ENCODE measurements around the gene PPFIA1.

- TF ChIP-seq POLR2A (IDR thresholded peaks at IDR 0.05) (no peak), EP300 (IDR thresholded peaks at IDR 0.05) (no peak)
- TF ChIP-seq, protein P1, sequence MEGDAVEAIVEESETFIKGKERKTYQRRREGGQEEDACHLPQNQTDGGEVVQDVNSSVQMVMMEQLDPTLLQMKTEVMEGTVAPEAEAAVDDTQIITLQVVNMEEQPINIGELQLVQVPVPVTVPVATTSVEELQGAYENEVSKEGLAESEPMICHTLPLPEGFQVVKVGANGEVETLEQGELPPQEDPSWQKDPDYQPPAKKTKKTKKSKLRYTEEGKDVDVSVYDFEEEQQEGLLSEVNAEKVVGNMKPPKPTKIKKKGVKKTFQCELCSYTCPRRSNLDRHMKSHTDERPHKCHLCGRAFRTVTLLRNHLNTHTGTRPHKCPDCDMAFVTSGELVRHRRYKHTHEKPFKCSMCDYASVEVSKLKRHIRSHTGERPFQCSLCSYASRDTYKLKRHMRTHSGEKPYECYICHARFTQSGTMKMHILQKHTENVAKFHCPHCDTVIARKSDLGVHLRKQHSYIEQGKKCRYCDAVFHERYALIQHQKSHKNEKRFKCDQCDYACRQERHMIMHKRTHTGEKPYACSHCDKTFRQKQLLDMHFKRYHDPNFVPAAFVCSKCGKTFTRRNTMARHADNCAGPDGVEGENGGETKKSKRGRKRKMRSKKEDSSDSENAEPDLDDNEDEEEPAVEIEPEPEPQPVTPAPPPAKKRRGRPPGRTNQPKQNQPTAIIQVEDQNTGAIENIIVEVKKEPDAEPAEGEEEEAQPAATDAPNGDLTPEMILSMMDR (IDR thresholded peaks at IDR 0.05) = no peak
Measured at GRCh38 chr11:70419307-70420007, 149.0 kb downstream of the PPFIA1 start.

Data from ovary (tissue), 3 donors.